HCT116 (cell line): ENCODE measurements around the gene IL9. TPM values are rescaled to one million over a fixed set of nuclear protein-coding genes. Genes with fewer than 3 reads are reported as not detected.

Source experiments
- ATAC-seq: fragments of 200-7000 bp; cut with Tn5 transposase; 2 replicates; pipeline ENCODE4 v1.9.1; 2020; ENCODE audit warnings: mild to moderate bottlenecking, moderate library complexity
- BruUV-seq: library from RNA; stranded (reverse); fragments of 400-500 nt; replicated peaks from 2 replicates; lab custom pipeline; 2021; lab: Mats Ljungman, UMichigan
- CTCF ChIA-PET: fragments of 300-600 bp; sonication (Branson Sonifier 250); formaldehyde crosslinking; loops from one replicate; lab custom pipeline; 2021; ENCODE audit warnings: antibody characterized with exemption; lab: Charles Lee
- POLR2A ChIA-PET: fragments of 300-600, 350-600 bp; sonication (Branson Sonifier 250); formaldehyde crosslinking; loops from one replicate; lab custom pipeline; 2021; ENCODE audit warnings: antibody characterized with exemption; lab: Charles Lee
- RAD21 ChIA-PET, 2 experiments: fragments of 300-600 bp; sonication (Branson Sonifier 250); formaldehyde crosslinking; loops; one replicate each; lab custom pipeline; 2023; ENCODE audit warnings: low total read pairs in 2 of 2; ENCODE audit not compliant: uncharacterized antibody in 2 of 2, unreplicated experiment in 2 of 2, low non-redundant PET in 1 of 2; lab: Charles Lee
- DNase-seq: peaks from one replicate; pipeline ENCODE4 v3.0.0-alpha.2; 2010; ENCODE audit warnings: low read depth, low spot score
- H2AFZ ChIP-seq: fragments of 200-600 bp; shearing (Covaris generic), sonication (generic); 2 replicates; pipeline ENCODE4 v1.6.1; 2017; ENCODE audit warnings: low read depth, mixed run types, mixed read lengths, antibody characterized with exemption, low read length; ENCODE audit not compliant: poor library complexity, severe bottlenecking
- H3K27ac ChIP-seq: 2 replicates; pipeline ENCODE4 v1.5.1; 2012; ENCODE audit warnings: low read depth, low read length
- H3K27me3 ChIP-seq: fragments of 200-600 bp; sonication (generic); 2 replicates; pipeline ENCODE4 v1.6.1; 2016; ENCODE audit warnings: mixed run types, low read length, mixed read lengths; ENCODE audit not compliant: insufficient read depth
- H3K36me3 ChIP-seq, 2 experiments: fragments of 200-500 bp in 1 of 2; fragments of 200-600 bp in 1 of 2; sonication (Bioruptor generic) in 1 of 2; sonication (generic) in 1 of 2; 2 replicates each; pipeline versions ENCODE4 v1.5.1 to v1.6.1; 2014 to 2016; ENCODE audit warnings: low read length in 2 of 2, inconsistent platforms in 1 of 2, mixed read lengths in 1 of 2, mixed run types in 1 of 2; ENCODE audit not compliant: insufficient read depth in 2 of 2, control insufficient read depth in 1 of 2
- H3K4me1 ChIP-seq, 2 experiments: fragments of 200-600 bp in 1 of 2; sonication (generic) in 1 of 2; 2 replicates each; pipeline versions ENCODE4 v1.5.1 to v1.6.1; 2012 to 2017; ENCODE audit warnings: low read length in 2 of 2, inconsistent platforms in 1 of 2, mild to moderate bottlenecking in 1 of 2, mixed read lengths in 1 of 2, mixed run types in 1 of 2, moderate library complexity in 1 of 2; ENCODE audit not compliant: insufficient read depth in 2 of 2, control insufficient read depth in 1 of 2
- H3K4me2 ChIP-seq: fragments of 200-600 bp; sonication (generic); 2 replicates; pipeline ENCODE4 v1.6.1; 2017; ENCODE audit warnings: mixed run types, low read length, mixed read lengths
- H3K4me3 ChIP-seq, 2 experiments: fragments of 200-600 bp in 1 of 2; sonication (generic) in 1 of 2; replicated peaks in 1 of 2; 2 replicates each; pipeline ENCODE4 v1.5.1; 2011 to 2016; ENCODE audit warnings: low read length in 2 of 2, control low read depth in 1 of 2, low read depth in 1 of 2, mild to moderate bottlenecking in 1 of 2, mixed read lengths in 1 of 2, mixed run types in 1 of 2
- H3K79me2 ChIP-seq: fragments of 200-600 bp; sonication (generic); 2 replicates; pipeline ENCODE4 v1.6.1; 2017; ENCODE audit warnings: mild to moderate bottlenecking, mixed run types, low read length, moderate library complexity, mixed read lengths; ENCODE audit not compliant: insufficient read depth
- H3K9ac ChIP-seq: fragments of 200-600 bp; sonication (generic); 2 replicates; pipeline ENCODE4 v1.6.1; 2016; ENCODE audit warnings: low read length, mixed read lengths
- H3K9me2 ChIP-seq: fragments of 200-600 bp; sonication (generic), shearing (Covaris generic); 2 replicates; pipeline ENCODE4 v1.6.1; 2017; ENCODE audit warnings: mixed run types, mild to moderate bottlenecking, moderate library complexity; ENCODE audit not compliant: insufficient read depth
- H3K9me3 ChIP-seq, 2 experiments: fragments of 200-500 bp in 1 of 2; fragments of 200-600 bp in 1 of 2; sonication (Bioruptor generic) in 1 of 2; sonication (generic) in 1 of 2; 2 replicates each; pipeline ENCODE4 v1.6.1; 2014 to 2017; ENCODE audit warnings: low read length in 2 of 2, mixed read lengths in 2 of 2, inconsistent platforms in 1 of 2, low read depth in 1 of 2, mild to moderate bottlenecking in 1 of 2, mixed run types in 1 of 2, moderate library complexity in 1 of 2; ENCODE audit not compliant: control insufficient read depth in 1 of 2, insufficient read depth in 1 of 2
- H4K20me1 ChIP-seq: fragments of 200-600 bp; sonication (generic), shearing (Covaris generic); 2 replicates; pipeline ENCODE4 v1.6.1; 2017; ENCODE audit warnings: mixed run types, mild to moderate bottlenecking, moderate library complexity; ENCODE audit not compliant: insufficient read depth
- ATF3 ChIP-seq: IDR thresholded peaks from 2 replicates; pipeline ENCODE4 v1.6.1; 2012
- CBX3 ChIP-seq: IDR thresholded peaks from 2 replicates; pipeline ENCODE4 v1.6.1; 2012; ENCODE audit warnings: low read depth
- CEBPB ChIP-seq: IDR thresholded peaks from 2 replicates; pipeline ENCODE4 v1.6.1; 2012; ENCODE audit warnings: low read depth
- CTCF ChIP-seq, 3 experiments: fragments of 200-600 bp in 1 of 3; sonication (generic) in 1 of 3; IDR thresholded peaks in 2 of 3; conservative IDR thresholded peaks in 1 of 3; 2 replicates each; pipeline ENCODE4 v1.5.1; 2012 to 2017; ENCODE audit warnings: low read depth in 2 of 3, low read length in 2 of 3, antibody characterized with exemption in 1 of 3, borderline replicate concordance in 1 of 3, control low read depth in 1 of 3, mild to moderate bottlenecking in 1 of 3, mixed read lengths in 1 of 3, mixed run types in 1 of 3, moderate library complexity in 1 of 3; ENCODE audit not compliant: insufficient read depth in 1 of 3
- EGR1 ChIP-seq: IDR thresholded peaks from 2 replicates; pipeline ENCODE4 v1.6.1; 2012; ENCODE audit warnings: low read depth
- ELF1 ChIP-seq: IDR thresholded peaks from 2 replicates; pipeline ENCODE4 v1.6.1; 2012; ENCODE audit warnings: low read depth, borderline replicate concordance
- FOSL1 ChIP-seq: IDR thresholded peaks from 2 replicates; pipeline ENCODE4 v1.6.1; 2012; ENCODE audit warnings: low read depth
- JUND ChIP-seq: IDR thresholded peaks from 2 replicates; pipeline ENCODE4 v1.6.1; 2012
- MAX ChIP-seq: IDR thresholded peaks from 2 replicates; pipeline ENCODE4 v1.6.1; 2012
- POLR2A ChIP-seq: IDR thresholded peaks from 2 replicates; pipeline ENCODE4 v1.7.0; 2011; ENCODE audit warnings: borderline replicate concordance; ENCODE audit not compliant: insufficient read depth, insufficient read length; ENCODE audit errors: extremely low read depth
- REST ChIP-seq: IDR thresholded peaks from 2 replicates; pipeline ENCODE4 v1.6.1; 2012; ENCODE audit warnings: low read depth
- YY1 ChIP-seq: IDR thresholded peaks from 2 replicates; pipeline ENCODE4 v1.6.1; 2011; ENCODE audit warnings: low read length, low read depth, moderate library complexity, mild to moderate bottlenecking; ENCODE audit not compliant: insufficient replicate concordance; ENCODE audit errors: extremely low read depth
- ZNF274 ChIP-seq: fragments of 200-500 bp; sonication (Bioruptor generic); IDR thresholded peaks from 2 replicates; pipeline ENCODE4 v1.6.1; 2014; ENCODE audit warnings: mild to moderate bottlenecking, low read depth, low read length, inconsistent platforms
- intact Hi-C: fragments of 100-400 bp; cut with micrococcal nuclease; formaldehyde crosslinking; loops from 2 replicates; pipeline ENCODE4 v1.10.0; 2022
- total RNA-seq: library from RNA; stranded (reverse); gene quantifications from one replicate; pipeline ENCODE4 v1.2.1, GENCODE V29; 2021; ENCODE audit not compliant: unreplicated experiment

Gene IL9
- total RNA-seq, 1 experiment from 2014 or later, result not detected

- POLR2A ChIA-PET, result no interaction called here
- Histone ChIP-seq H3K9ac (no peak overlapping the region), H2AFZ (no peak overlapping the region), H3K36me3 (no peaks in the 10 kb centered on the region), H3K4me2 (no peak overlapping the region), H4K20me1 (no peaks in the 10 kb centered on the region), H3K27ac (no peak overlapping the region), H3K9me3 (no peaks in the 10 kb centered on the region), H3K9me2 (no peaks in the 10 kb centered on the region), H3K4me1 (no peaks in the 10 kb centered on the region), H3K27me3 (peaks cover 95% of the 10 kb centered on the region), H3K4me3 (no peak overlapping the region), H3K79me2 (no peaks in the 10 kb centered on the region)
- ATAC-seq (no peak), DNase-seq (no peak)
- CTCF ChIA-PET, result no interaction called here
- intact Hi-C loops, result no loop called here
- BruUV-seq, result no TSS peak
- TF ChIP-seq FOSL1, result no peak
- TF ChIP-seq ATF3, result no peak
- TF ChIP-seq POLR2A, result no peak
- no peak for TF ChIP-seq CBX3
- TF ChIP-seq CEBPB, result no peak
- no peak for TF ChIP-seq YY1
- TF ChIP-seq REST, result no peak
- TF ChIP-seq ZNF274, result no peak
- TF ChIP-seq JUND, result no peak
- no peak for TF ChIP-seq CTCF (IDR thresholded peaks at IDR 0.05 in 2 of 3, conservative IDR thresholded peaks at IDR 0.05 in 1 of 3; ENCODE audit: borderline replicate concordance in 1 of 3, insufficient read depth in 1 of 3, low read depth in 2 of 3, low read length in 2 of 3)
- no peak for TF ChIP-seq ELF1
- TF ChIP-seq MAX, result no peak
- TF ChIP-seq EGR1, result no peak
- RAD21 ChIA-PET, result no interaction called here
Observed at GRCh38 chr5:135916638-135917263, 21.1 kb upstream of the IL9 start.
